NCI-H1105 treated with DMSO at 0.1 percent for 48 hours (cell line): Measurements from ENCODE around the gene REV1.
"Not testable (repeated sequence)": the region's sequence is repeated elsewhere in the genome, so short reads cannot be mapped to it uniquely, and the experiment has no call there.

ENCODE experiments used
- DNase-seq: peaks from one replicate; lab custom pipeline; 2025; lab: John Stamatoyannopoulos, UW

The REV1 gene

GRCh38 chr2:99485824-99486223 is 4.0 kb downstream of the REV1 start:
- DNase-seq, result no peak

GRCh38 chr2:99485411-99485810 is 4.4 kb downstream of the REV1 start:
- DNase-seq, result no peak

GRCh38 chr2:99484205-99484604 is 5.6 kb downstream of the REV1 start:
- DNase-seq, result no peak

- DNase-seq, result no peak
These were observed 7.9 kb downstream of the REV1 start for GRCh38 chr2:99481941-99482340.

- DNase-seq, result no peak
These were observed 8.3 kb downstream of the REV1 start for GRCh38 chr2:99481527-99481926.

- DNase-seq, result no peak
These were observed 9.4 kb downstream of the REV1 start for GRCh38 chr2:99480390-99480789.

- DNase-seq, result no peak
These were observed 11.2 kb downstream of the REV1 start for GRCh38 chr2:99478632-99479031.

- no peak for DNase-seq
These were observed 12.8 kb downstream of the REV1 start for GRCh38 chr2:99477054-99477453.

- no peak for DNase-seq
These were observed 13.2 kb downstream of the REV1 start for GRCh38 chr2:99476629-99477028.

GRCh38 chr2:99475095-99475494 is 14.7 kb downstream of the REV1 start:
- not testable (repeated sequence) for DNase-seq

GRCh38 chr2:99473518-99474083 is 16.2 kb downstream of the REV1 start:
- no peak for DNase-seq

GRCh38 chr2:99472600-99472960 is 17.2 kb downstream of the REV1 start:
- DNase-seq, result no peak

GRCh38 chr2:99471654-99472599 is 17.9 kb downstream of the REV1 start:
- peak; percentile 5 for DNase-seq

GRCh38 chr2:99470957-99471356 is 18.9 kb downstream of the REV1 start:
- DNase-seq, result no peak

GRCh38 chr2:99470459-99470858 is 19.4 kb downstream of the REV1 start:
- DNase-seq, result not testable (repeated sequence)

GRCh38 chr2:99469394-99469793 is 20.4 kb downstream of the REV1 start:
- no peak for DNase-seq

- no peak for DNase-seq
These were observed 21.7 kb downstream of the REV1 start for GRCh38 chr2:99468155-99468554.

GRCh38 chr2:99467390-99467789 is 22.4 kb downstream of the REV1 start:
- DNase-seq, result no peak

GRCh38 chr2:99461828-99462483 is 27.9 kb downstream of the REV1 start:
- no peak for DNase-seq

- DNase-seq, result no peak
These were observed 31.3 kb downstream of the REV1 start for GRCh38 chr2:99458529-99458928.

GRCh38 chr2:99451686-99452085 is 38.1 kb downstream of the REV1 start:
- no peak for DNase-seq

- DNase-seq, result peak; percentile 48
These were observed 38.5 kb downstream of the REV1 start for GRCh38 chr2:99451280-99451679.

- no peak for DNase-seq
These were observed 39.6 kb downstream of the REV1 start for GRCh38 chr2:99450199-99450598.
